Measurements from ENCODE around the gene OSBP2. TPM values are rescaled to one million over a fixed set of nuclear protein-coding genes. Genes with fewer than 3 reads are reported as not detected.

Gene OSBP2
- polyA plus RNA-seq, 1 donor from 2014 or later = 0.93 TPM

DNA sequence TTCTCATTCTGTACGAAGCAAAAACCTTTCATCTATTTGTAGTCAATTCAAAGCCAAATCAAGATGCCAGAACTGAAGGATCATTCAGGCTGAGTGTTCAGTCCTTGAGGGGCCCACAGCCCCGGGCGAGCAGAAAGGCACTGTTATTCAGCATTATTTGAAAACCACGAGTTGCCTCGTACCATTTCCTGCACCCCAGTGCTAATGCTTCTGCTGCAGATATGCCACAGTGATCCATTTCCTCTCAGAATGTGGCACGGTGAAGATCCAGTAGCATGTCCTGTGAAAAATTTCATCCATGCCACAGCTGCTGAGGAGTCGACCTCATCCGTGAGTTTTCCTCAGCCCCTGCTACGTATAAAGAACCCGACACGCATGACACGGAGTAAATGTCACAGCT lies 85.4 kb downstream of the OSBP2 start:
- Mint-ChIP-seq H3K4me3 (no peak overlapping the region), H3K27ac (no peak overlapping the region), H3K4me1 (no peaks in the 10 kb centered on the region), H3K36me3 (no peaks in the 10 kb centered on the region), H3K27me3 (peaks cover 7% of the 10 kb centered on the region), H3K9me3 (no peaks in the 10 kb centered on the region)

DNA sequence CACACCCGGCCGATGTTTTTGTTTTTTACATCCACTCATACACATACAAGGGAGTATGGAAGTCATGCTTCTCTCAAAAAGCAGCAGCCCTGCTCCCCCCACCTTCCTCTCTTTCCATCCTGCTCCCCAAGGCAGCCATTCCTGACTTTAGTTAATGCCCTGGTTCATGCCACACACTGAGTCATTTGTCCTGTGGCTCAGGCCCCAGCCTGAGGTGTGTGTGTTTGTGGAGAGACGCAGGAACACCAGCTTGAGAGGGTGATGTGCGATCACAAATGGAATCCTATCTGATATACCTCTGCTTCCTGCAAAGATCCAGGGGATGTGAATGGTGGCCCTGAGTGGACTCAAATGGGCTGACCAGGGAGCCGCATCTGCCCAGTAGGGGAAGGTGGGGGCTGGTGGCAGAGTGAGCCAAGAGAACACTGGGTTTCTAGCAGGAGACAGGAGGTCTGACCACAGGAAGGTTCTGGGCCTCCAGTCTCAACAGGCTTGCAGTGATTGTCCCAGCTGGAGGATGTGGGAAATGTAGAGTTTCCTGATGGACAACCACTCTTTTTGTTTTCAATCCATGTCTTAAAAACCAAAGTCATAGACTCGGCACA lies 86.7 kb downstream of the OSBP2 start:
- Mint-ChIP-seq H3K4me1 (no peaks in the 10 kb centered on the region), H3K9me3 (peaks cover 0 to 1% (median 0%) of the 10 kb centered on the region in 3 donors), H3K4me3 (no peak overlapping the region), H3K27ac (no peak overlapping the region), H3K36me3 (no peaks in the 10 kb centered on the region), H3K27me3 (peaks cover 7% of the 10 kb centered on the region)

DNA sequence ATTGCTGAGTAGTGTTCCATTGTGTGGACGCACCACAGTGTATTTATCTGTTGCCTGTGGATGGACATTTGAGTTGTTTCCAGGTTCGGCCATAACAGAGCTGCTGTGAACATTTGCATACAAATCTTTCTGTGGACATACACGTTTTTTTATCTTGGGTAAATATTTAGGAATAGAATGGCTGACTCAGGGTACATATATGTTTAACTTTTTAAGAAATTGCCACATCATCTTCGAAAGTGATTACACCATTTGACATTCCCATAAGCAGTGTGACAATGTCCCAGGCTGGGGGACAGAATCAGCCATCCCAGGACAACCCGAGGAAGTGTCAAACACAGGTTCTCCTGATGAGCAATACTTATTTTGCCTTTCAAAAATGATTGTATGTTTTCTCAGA lies 87.9 kb downstream of the OSBP2 start:
- Mint-ChIP-seq H3K27me3 (peaks cover 7% of the 10 kb centered on the region), H3K36me3 (no peaks in the 10 kb centered on the region), H3K27ac (no peak overlapping the region), H3K9me3 (peaks cover 0 to 1% (median 0%) of the 10 kb centered on the region in 3 donors), H3K4me3 (no peak overlapping the region), H3K4me1 (no peaks in the 10 kb centered on the region)

DNA sequence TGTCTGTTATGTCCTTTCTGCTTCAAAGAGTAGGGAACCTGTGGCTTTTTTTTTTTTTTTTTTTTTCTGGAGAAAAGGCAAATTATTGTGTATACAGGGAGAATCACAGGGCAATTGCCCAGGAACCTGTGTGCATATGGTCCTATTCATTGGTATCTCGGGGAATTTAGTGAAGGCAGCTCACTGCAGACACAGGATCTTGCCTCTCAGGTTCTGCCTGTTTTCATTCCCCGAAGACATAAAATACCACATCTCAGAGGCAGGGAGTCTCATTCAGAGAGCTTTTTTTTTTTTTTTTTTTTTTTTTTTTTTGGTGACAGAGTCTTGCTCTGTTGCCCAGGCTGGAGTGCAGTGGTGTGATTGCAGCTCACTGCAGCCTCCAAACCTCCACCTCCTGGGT lies 88.3 kb downstream of the OSBP2 start:
- Mint-ChIP-seq H3K27me3 (peaks cover 7% of the 10 kb centered on the region), H3K4me1 (no peaks in the 10 kb centered on the region), H3K27ac (no peak overlapping the region), H3K4me3 (no peak overlapping the region), H3K9me3 (peaks cover 0 to 1% (median 0%) of the 10 kb centered on the region in 3 donors), H3K36me3 (no peaks in the 10 kb centered on the region)

DNA sequence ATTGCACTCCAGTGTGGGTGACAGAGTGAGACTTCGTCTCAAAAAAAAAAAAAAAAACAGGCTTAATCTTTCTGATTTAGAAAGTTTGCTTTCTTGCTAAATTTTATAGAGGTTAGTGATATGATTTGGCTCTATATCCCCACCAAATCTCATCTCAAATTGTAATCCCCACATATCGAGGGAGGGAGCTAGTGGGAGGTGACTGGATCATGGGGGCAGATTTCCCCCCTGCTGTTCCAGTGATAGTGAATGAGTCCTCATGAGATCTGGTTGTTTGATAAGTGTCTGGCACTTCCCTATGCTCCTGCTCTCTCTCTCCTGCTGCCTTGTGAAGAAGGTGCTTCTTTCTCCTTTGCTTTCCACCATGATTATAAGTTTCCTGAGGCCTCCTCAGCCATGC lies 90.9 kb downstream of the OSBP2 start:
- peak overlapping the region in 1 of 4 donors; percentile 49 for H3K4me3 Mint-ChIP-seq
- H3K4me1 Mint-ChIP-seq = no peaks in the 10 kb centered on the region
- peaks cover 0 to 1% (median 0%) of the 10 kb centered on the region in 3 donors for H3K9me3 Mint-ChIP-seq
- peaks cover 5% of the 10 kb centered on the region for H3K27me3 Mint-ChIP-seq
- no peaks in the 10 kb centered on the region for H3K36me3 Mint-ChIP-seq
- H3K27ac Mint-ChIP-seq = peak overlapping the region in 1 of 3 donors; percentile 40

DNA sequence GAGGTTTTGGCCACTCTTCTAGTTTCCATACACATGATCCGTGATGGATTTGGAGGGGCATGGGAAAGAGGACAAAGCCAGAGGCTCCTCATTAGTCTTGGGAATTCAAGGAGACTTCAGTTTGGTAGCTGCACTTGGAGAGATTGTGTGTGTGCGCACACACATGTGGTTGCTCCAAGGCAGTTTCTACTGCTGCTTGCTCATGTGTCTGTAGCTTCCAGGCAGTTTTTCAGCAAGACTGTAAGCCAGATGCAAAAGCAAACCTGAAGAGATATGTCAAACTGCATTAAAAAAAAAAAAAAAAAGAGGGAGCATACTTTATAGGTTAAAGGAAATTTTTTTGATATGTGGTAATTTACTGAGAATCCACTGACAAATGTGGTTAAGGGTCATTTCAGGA lies 95.7 kb downstream of the OSBP2 start:
- H3K36me3 Mint-ChIP-seq = no peaks in the 10 kb centered on the region
- no peak overlapping the region for H3K4me3 Mint-ChIP-seq
- peaks cover 1% of the 10 kb centered on the region for H3K27me3 Mint-ChIP-seq
- no peaks in the 10 kb centered on the region for H3K4me1 Mint-ChIP-seq
- peaks cover 0 to 1% (median 0%) of the 10 kb centered on the region in 3 donors for H3K9me3 Mint-ChIP-seq
- H3K27ac Mint-ChIP-seq = no peak overlapping the region

DNA sequence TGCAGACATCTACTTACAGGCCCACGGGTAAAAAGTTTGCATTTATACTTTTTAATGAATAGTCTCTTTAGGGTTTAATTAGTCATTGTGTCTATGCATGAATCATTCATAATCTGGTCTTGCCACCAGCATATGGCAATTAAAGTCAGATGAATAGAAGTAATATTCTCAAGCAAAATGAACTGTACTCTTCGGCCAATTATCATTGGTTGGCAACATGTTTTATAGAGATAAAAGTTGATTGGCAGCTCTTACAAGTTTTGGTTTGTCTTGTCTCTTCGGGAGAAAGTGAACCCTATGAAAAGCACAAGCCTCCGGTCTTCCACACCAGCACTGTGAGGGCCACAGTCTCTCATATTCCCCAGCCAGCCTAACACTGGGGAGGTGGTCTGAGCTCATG lies 97.8 kb downstream of the OSBP2 start:
- no peaks in the 10 kb centered on the region for H3K4me1 Mint-ChIP-seq
- no peak overlapping the region for H3K4me3 Mint-ChIP-seq
- peaks cover 0 to 2% (median 0%) of the 10 kb centered on the region in 3 donors for H3K9me3 Mint-ChIP-seq
- no peak overlapping the region for H3K27ac Mint-ChIP-seq
- no peaks in the 10 kb centered on the region for H3K36me3 Mint-ChIP-seq
- H3K27me3 Mint-ChIP-seq = no peaks in the 10 kb centered on the region

DNA sequence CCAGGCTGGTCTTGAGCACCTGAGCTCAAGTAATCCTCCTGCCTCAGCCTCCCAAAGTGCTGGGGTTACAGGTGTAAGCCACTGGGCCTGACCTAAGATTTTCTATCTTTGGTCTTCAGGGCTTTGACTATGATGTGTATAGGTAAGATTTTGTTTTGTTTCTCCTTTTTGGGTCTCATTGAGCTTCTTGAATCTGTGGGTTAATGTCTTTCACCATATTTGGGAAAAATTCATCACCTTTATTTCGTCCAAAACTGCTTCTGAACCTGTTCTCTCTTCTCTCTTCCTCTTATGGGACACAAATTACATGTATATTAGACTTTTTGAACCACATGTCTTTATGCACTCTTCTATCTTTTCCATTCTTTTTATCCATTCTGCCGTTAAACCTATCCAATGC lies 100.4 kb downstream of the OSBP2 start:
- Mint-ChIP-seq H3K36me3 (peaks cover 4% of the 10 kb centered on the region), H3K9me3 (peaks cover 0 to 2% (median 1%) of the 10 kb centered on the region in 3 donors), H3K27ac (no peak overlapping the region), H3K27me3 (peaks cover 4% of the 10 kb centered on the region), H3K4me1 (no peaks in the 10 kb centered on the region), H3K4me3 (no peak overlapping the region)

DNA sequence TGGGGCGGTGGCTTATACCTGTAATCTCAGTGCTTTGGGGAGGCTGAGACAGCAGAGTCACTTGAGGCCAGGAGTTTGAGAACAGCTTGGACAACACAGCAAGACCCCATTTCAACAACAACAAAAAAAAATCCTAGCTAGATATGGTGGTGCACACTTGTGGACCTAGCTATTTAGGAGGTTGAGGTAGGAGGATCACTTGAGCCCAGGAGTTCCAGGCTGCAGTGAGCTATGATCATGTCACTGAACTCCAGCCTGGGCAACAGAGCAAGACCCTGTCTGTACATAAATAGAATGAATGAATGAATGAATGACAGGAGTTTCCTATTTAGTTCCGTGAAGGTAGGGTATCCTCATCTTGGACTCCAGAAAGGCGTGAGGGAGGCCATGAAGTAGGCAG lies 107.0 kb downstream of the OSBP2 start:
- H3K27ac Mint-ChIP-seq = no peak overlapping the region
- H3K4me3 Mint-ChIP-seq = no peak overlapping the region
- peaks cover 42% of the 10 kb centered on the region for H3K27me3 Mint-ChIP-seq
- peaks cover 0 to 1% (median 0%) of the 10 kb centered on the region in 3 donors for H3K4me1 Mint-ChIP-seq
- peaks cover 0 to 11% (median 0%) of the 10 kb centered on the region in 3 donors for H3K9me3 Mint-ChIP-seq
- H3K36me3 Mint-ChIP-seq = peaks cover 6% of the 10 kb centered on the region

DNA sequence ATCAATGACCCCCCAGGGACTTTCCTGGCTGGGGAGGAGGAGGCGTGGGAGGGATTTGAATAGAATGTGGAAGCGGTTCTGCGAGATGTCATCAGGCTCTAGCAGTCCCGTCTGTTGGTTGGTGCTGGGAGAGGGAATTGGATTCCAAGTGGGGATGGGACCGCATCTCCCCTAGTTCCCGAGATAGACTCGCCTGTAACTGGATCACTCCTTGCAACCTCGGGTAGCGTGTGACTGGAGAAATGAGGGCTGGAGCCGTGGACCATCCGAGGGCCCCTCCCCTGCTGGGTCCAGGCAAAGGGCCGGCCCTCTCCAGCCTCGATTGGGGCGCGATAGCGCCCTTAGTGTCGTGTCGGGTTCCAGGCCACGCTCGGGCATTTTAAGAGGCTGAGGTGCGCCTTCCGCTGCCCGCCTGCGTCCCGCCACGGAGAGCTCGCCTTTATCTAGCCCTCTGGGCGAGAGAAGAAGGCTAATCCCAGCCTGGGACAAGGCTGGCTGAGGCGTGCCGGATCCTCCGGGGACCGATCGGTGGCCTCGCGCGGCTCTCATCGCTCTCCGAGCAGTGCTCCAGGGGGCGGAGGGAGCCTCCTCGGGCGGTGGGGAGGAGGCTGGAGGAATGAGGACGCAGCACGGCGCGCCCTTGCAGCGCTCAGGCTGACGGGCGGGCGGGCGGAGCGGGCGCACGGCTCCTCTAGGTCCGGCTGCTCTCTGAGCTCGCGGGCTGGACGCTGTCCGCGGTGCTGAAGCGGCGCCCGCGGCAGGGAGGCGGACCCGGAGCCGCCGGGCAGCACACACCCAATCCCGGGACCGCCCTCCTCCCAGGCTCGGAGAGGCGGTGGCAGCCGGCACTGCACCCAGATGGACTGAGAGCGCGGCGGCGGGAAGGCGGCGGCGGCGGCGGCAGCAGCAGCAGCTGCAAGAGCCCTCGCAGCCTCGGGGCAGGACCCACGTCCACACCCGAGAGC lies 107.8 kb downstream of the OSBP2 start:
- H3K36me3 Mint-ChIP-seq = peaks cover 6% of the 10 kb centered on the region
- no peak overlapping the region for H3K4me3 Mint-ChIP-seq
- H3K9me3 Mint-ChIP-seq = peaks cover 0 to 11% (median 0%) of the 10 kb centered on the region in 3 donors
- H3K27me3 Mint-ChIP-seq = peaks cover 46% of the 10 kb centered on the region
- H3K27ac Mint-ChIP-seq = no peak overlapping the region
- peaks cover 0 to 1% (median 0%) of the 10 kb centered on the region in 3 donors for H3K4me1 Mint-ChIP-seq

DNA sequence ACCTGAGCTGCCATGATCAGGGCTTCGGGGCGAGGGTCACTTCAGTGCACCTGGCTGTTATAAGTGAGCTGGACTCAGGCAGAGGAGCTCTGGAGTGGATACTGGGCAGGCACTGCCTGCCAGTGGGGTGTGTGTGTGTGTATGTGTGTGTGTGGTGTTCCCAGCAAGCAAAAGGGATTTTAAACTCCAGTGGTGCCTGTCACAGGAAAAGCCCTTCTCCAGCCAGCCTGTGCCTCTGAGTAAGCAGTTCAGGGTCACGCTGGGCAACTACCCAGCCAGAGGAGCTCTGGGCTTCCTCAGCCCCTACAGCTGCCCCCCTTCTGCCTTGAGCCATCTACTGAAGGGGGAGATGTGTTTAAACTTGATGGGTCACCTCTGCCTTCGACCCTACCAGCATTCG lies 109.0 kb downstream of the OSBP2 start:
- H3K4me3 Mint-ChIP-seq = no peak overlapping the region
- peaks cover 46% of the 10 kb centered on the region for H3K27me3 Mint-ChIP-seq
- peaks cover 0 to 1% (median 0%) of the 10 kb centered on the region in 3 donors for H3K4me1 Mint-ChIP-seq
- H3K9me3 Mint-ChIP-seq = peaks cover 0 to 11% (median 0%) of the 10 kb centered on the region in 3 donors
- peaks cover 3% of the 10 kb centered on the region for H3K36me3 Mint-ChIP-seq
- H3K27ac Mint-ChIP-seq = no peak overlapping the region

DNA sequence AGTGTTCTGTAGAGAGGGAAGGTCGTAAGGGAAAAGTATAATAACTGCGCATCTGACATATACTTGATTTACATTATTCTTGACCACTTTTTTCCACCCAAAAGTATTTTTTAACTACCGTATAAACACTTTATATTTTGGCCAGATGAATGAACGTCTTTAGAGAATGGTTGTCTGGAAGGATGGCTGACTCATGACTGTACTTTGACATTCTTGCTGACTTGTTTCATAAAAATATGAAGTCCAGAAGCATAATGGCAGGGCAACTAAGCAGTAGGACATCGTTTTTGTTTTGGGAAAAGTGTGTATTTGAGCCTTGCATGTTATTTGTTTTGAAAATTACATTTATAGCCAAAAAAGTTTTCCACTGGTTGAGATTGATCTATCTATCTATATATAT lies 110.0 kb downstream of the OSBP2 start:
- Mint-ChIP-seq H3K27me3 (peaks cover 46% of the 10 kb centered on the region), H3K27ac (no peak overlapping the region), H3K4me3 (no peak overlapping the region), H3K9me3 (peaks cover 0 to 11% (median 0%) of the 10 kb centered on the region in 3 donors), H3K36me3 (peaks cover 5% of the 10 kb centered on the region), H3K4me1 (peaks cover 0 to 1% (median 0%) of the 10 kb centered on the region in 3 donors)

DNA sequence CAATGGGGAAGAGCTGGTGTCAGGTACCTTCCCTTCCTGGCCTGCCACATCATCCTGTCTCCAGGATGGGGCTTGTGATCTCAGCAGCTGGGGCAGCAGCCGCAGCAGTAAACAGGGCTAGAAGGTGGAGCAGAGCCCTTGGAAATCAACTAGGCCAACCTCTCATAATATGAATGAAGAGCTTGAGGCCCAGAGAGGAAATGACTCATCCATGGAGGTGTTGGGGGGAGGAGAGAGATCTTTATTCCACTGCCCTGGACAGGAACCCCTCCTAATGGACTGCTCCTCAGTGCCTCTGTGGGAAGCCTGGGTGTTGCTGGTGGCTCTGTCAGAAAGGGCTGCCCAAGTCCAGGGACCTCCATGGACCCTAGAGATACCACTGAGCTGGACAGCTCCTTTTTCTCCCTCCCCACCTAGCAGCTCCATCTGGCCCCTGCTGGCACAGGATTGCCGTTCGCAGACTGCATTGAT lies 111.8 kb downstream of the OSBP2 start:
- H3K9me3 Mint-ChIP-seq = peaks cover 0 to 9% (median 0%) of the 10 kb centered on the region in 3 donors
- H3K4me1 Mint-ChIP-seq = peaks cover 0 to 1% (median 0%) of the 10 kb centered on the region in 3 donors
- H3K36me3 Mint-ChIP-seq = peaks cover 7% of the 10 kb centered on the region
- no peak overlapping the region for H3K27ac Mint-ChIP-seq
- no peak overlapping the region for H3K4me3 Mint-ChIP-seq
- peaks cover 31% of the 10 kb centered on the region for H3K27me3 Mint-ChIP-seq

DNA sequence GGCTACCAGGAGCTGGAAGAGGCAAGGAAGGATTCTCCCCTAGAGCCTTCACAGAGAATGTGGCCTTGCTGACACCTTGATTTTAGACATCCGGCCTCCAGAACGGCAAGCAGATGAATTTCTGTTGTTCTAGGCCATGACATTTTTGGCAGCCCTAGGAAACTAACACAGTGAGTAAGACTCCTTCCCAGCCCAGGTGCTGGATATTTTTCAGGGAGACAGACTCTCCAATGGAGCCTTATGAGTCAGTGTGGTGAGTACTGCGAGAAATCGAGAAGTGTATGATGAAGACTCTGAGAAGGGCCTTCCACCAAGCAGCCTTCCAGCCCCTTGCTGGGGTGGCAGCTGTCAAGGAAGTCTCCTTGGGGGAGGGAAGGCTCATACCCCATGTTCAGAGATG lies 114.4 kb downstream of the OSBP2 start:
- peaks cover 0 to under 1% (median 0%) of the 10 kb centered on the region in 3 donors for H3K9me3 Mint-ChIP-seq
- H3K27ac Mint-ChIP-seq = no peak overlapping the region
- H3K27me3 Mint-ChIP-seq = peaks cover 12% of the 10 kb centered on the region
- H3K4me3 Mint-ChIP-seq = no peak overlapping the region
- peaks cover 10% of the 10 kb centered on the region for H3K36me3 Mint-ChIP-seq
- no peaks in the 10 kb centered on the region for H3K4me1 Mint-ChIP-seq

DNA sequence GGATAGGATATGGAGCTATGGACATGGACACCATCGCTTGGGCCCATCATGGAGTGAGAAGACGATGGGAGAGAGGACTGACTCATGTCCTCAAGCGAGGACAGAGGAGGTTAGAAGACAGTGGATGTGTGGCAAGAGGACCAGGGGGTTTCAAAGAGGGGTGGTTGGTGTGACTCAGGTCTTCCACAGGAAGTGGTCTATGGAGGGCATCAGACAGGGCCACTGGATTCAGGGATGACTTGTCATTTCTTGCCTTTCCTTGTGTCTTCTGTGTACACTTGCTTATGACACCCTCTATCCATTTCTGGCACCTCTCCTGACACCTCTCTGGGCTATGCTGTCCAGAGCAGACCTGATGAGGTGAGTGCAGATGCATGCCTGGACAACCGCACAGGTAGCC lies 115.4 kb downstream of the OSBP2 start:
- Mint-ChIP-seq H3K9me3 (no peaks in the 10 kb centered on the region), H3K36me3 (peaks cover 7% of the 10 kb centered on the region), H3K27ac (no peak overlapping the region), H3K27me3 (peaks cover 5% of the 10 kb centered on the region), H3K4me3 (no peak overlapping the region), H3K4me1 (no peaks in the 10 kb centered on the region)
